GM23338 (cell line): Measurements from ENCODE around the gene PCDHGB7. TPM values are rescaled to one million over a fixed set of nuclear protein-coding genes. Genes with fewer than 3 reads are reported as not detected.
A peak's percentile ranks its signal among the peaks of the same experiment; 100 is the strongest.
"Not testable (repeated sequence)": the region's sequence is repeated elsewhere in the genome, so short reads cannot be mapped to it uniquely, and the experiment has no call there.

Experiments
- ATAC-seq: fragments of 200-7000 bp; cut with Tn5 transposase; 3 replicates; pipeline ENCODE4 v1.9.1; 2020
- DNase-seq: peaks from one replicate; pipeline ENCODE4 v3.0.0-alpha.2; 2015; ENCODE audit warnings: low spot score
- H2AFZ ChIP-seq: fragments of 200-600 bp; sonication (generic); 2 replicates; pipeline ENCODE4 v1.8.0; 2016; ENCODE audit warnings: antibody characterized with exemption, mild to moderate bottlenecking, moderate library complexity
- H3F3A ChIP-seq: fragments of 200-600 bp; sonication (generic); replicated peaks from 2 replicates; pipeline ENCODE4 v1.8.0; 2017; ENCODE audit warnings: antibody characterized with exemption, mixed run types, low read depth
- H3K27ac ChIP-seq: fragments of 200-600 bp; sonication (generic); 2 replicates; pipeline ENCODE4 v1.6.1; 2016; ENCODE audit warnings: low read depth
- H3K27me3 ChIP-seq: fragments of 200-600 bp; sonication (generic); 2 replicates; pipeline ENCODE4 v1.8.0; 2016; ENCODE audit warnings: mild to moderate bottlenecking, mixed run types, moderate library complexity; ENCODE audit not compliant: insufficient read depth
- H3K36me3 ChIP-seq: fragments of 200-600 bp; sonication (generic); 2 replicates; pipeline ENCODE4 v1.8.0; 2016; ENCODE audit warnings: mild to moderate bottlenecking; ENCODE audit not compliant: insufficient read depth
- H3K4me1 ChIP-seq: fragments of 200-600 bp; sonication (generic); 2 replicates; pipeline ENCODE4 v1.8.0; 2016; ENCODE audit warnings: mild to moderate bottlenecking, moderate library complexity; ENCODE audit not compliant: insufficient read depth
- H3K4me2 ChIP-seq: fragments of 200-600 bp; sonication (generic); 2 replicates; pipeline ENCODE4 v1.7.1; 2017; ENCODE audit warnings: mixed run types
- H3K4me3 ChIP-seq: fragments of 200-600 bp; sonication (generic); 2 replicates; pipeline ENCODE4 v1.6.1; 2016; ENCODE audit warnings: mixed run types
- H3K79me2 ChIP-seq: fragments of 200-600 bp; sonication (generic); replicated peaks from 2 replicates; pipeline ENCODE4 v1.8.0; 2017; ENCODE audit warnings: mild to moderate bottlenecking; ENCODE audit not compliant: insufficient read depth
- H3K9me2 ChIP-seq: fragments of 200-600 bp; sonication (generic); 2 replicates; pipeline ENCODE4 v1.8.0; 2017; ENCODE audit not compliant: insufficient read depth
- H4K20me1 ChIP-seq: fragments of 200-600 bp; sonication (generic); replicated peaks from 2 replicates; pipeline ENCODE4 v1.8.0; 2017; ENCODE audit warnings: mild to moderate bottlenecking; ENCODE audit not compliant: insufficient read depth
- H3K27ac Mint-ChIP-seq: 2 replicates; pipeline ENCODE4 v1.8.0; 2020; ENCODE audit warnings: inconsistent platforms, mild to moderate bottlenecking, moderate library complexity, mixed read lengths
- H3K27me3 Mint-ChIP-seq: 3 replicates; pipeline ENCODE4 v1.8.0; 2022; ENCODE audit warnings: low read depth, mild to moderate bottlenecking, moderate library complexity, mixed read lengths, inconsistent platforms; ENCODE audit not compliant: insufficient read depth, poor library complexity
- H3K36me3 Mint-ChIP-seq: 3 replicates; pipeline ENCODE4 v1.8.0; 2021; ENCODE audit warnings: low read depth, mild to moderate bottlenecking, inconsistent platforms, moderate library complexity, mixed read lengths
- H3K4me1 Mint-ChIP-seq: 3 replicates; pipeline ENCODE4 v1.8.0; 2020; ENCODE audit warnings: mild to moderate bottlenecking, inconsistent platforms, mixed read lengths
- H3K4me3 Mint-ChIP-seq: 3 replicates; pipeline ENCODE4 v1.8.0; 2021; ENCODE audit warnings: moderate library complexity, mild to moderate bottlenecking, inconsistent platforms, mixed read lengths
- H3K9me3 Mint-ChIP-seq: 3 replicates; pipeline ENCODE4 v1.8.0; 2020; ENCODE audit warnings: moderate library complexity, mild to moderate bottlenecking, inconsistent platforms, mixed read lengths
- CREB1 ChIP-seq: fragments of 250-450 bp; sonication (Bioruptor Pico); IDR thresholded peaks from 2 replicates; pipeline ENCODE4 v1.5.0; 2020; ENCODE audit warnings: low read depth, mild to moderate bottlenecking, moderate library complexity
- EZH2phosphoT487 ChIP-seq: fragments of 200-600 bp; sonication (generic); IDR thresholded peaks from one replicate; pipeline ENCODE4 v1.8.1; 2018; ENCODE audit warnings: antibody characterized with exemption; ENCODE audit not compliant: unreplicated experiment
- JUNB ChIP-seq: IDR thresholded peaks from one replicate; pipeline ENCODE4 v1.6.1; 2016; ENCODE audit warnings: antibody characterized with exemption; ENCODE audit not compliant: unreplicated experiment
- POLR2AphosphoS5 ChIP-seq: IDR thresholded peaks from 2 replicates; pipeline ENCODE4 v1.6.1; 2016; ENCODE audit warnings: antibody characterized with exemption, low read depth
- REST ChIP-seq: IDR thresholded peaks from one replicate; pipeline ENCODE4 v1.6.1; 2018; ENCODE audit warnings: antibody characterized with exemption; ENCODE audit not compliant: unreplicated experiment
- STAT1 ChIP-seq: IDR thresholded peaks from one replicate; pipeline ENCODE4 v1.6.1; 2016; ENCODE audit warnings: antibody characterized with exemption; ENCODE audit not compliant: unreplicated experiment
- ZNF114 ChIP-seq: fragments of 250-450 bp; sonication (Bioruptor Pico); IDR thresholded peaks from 2 replicates; pipeline ENCODE4 v1.5.0; 2020; ENCODE audit warnings: mild to moderate bottlenecking, moderate library complexity
- ZNF331 ChIP-seq: fragments of 250-450 bp; sonication (Bioruptor Pico); IDR thresholded peaks from 2 replicates; pipeline ENCODE4 v1.5.0; 2020; ENCODE audit warnings: low read depth, mild to moderate bottlenecking, moderate library complexity
- polyA plus RNA-seq: library from polyadenylated mRNA; unstranded; fragments of >200 nt; fragmentation: Nextera tagmentation; extraction: Ambion mirVana; gene quantifications from 2 replicates; pipeline ENCODE4 v1.2.1, GENCODE V29; 2016
- total RNA-seq: library from RNA; depleted of rRNA; stranded (reverse); fragments of >200 nt; shearing (Covaris generic); gene quantifications from 2 replicates; pipeline ENCODE4 v1.2.3, GENCODE V29; 2014
- TF ChIP-seq, protein P1 (sequence below): fragments of 250-450 bp; sonication (Bioruptor Pico); IDR thresholded peaks from 2 replicates; pipeline ENCODE4 v1.5.0; 2020; ENCODE audit warnings: mild to moderate bottlenecking, moderate library complexity

Gene PCDHGB7
- total and polyA plus RNA-seq, 2 experiments from 2014 or later, result 1.4 to 11.7 TPM

GRCh38 chr5:141413540-141414069 lies 3.9 kb upstream of the PCDHGB7 start (continued):
- TF ChIP-seq, protein P1, sequence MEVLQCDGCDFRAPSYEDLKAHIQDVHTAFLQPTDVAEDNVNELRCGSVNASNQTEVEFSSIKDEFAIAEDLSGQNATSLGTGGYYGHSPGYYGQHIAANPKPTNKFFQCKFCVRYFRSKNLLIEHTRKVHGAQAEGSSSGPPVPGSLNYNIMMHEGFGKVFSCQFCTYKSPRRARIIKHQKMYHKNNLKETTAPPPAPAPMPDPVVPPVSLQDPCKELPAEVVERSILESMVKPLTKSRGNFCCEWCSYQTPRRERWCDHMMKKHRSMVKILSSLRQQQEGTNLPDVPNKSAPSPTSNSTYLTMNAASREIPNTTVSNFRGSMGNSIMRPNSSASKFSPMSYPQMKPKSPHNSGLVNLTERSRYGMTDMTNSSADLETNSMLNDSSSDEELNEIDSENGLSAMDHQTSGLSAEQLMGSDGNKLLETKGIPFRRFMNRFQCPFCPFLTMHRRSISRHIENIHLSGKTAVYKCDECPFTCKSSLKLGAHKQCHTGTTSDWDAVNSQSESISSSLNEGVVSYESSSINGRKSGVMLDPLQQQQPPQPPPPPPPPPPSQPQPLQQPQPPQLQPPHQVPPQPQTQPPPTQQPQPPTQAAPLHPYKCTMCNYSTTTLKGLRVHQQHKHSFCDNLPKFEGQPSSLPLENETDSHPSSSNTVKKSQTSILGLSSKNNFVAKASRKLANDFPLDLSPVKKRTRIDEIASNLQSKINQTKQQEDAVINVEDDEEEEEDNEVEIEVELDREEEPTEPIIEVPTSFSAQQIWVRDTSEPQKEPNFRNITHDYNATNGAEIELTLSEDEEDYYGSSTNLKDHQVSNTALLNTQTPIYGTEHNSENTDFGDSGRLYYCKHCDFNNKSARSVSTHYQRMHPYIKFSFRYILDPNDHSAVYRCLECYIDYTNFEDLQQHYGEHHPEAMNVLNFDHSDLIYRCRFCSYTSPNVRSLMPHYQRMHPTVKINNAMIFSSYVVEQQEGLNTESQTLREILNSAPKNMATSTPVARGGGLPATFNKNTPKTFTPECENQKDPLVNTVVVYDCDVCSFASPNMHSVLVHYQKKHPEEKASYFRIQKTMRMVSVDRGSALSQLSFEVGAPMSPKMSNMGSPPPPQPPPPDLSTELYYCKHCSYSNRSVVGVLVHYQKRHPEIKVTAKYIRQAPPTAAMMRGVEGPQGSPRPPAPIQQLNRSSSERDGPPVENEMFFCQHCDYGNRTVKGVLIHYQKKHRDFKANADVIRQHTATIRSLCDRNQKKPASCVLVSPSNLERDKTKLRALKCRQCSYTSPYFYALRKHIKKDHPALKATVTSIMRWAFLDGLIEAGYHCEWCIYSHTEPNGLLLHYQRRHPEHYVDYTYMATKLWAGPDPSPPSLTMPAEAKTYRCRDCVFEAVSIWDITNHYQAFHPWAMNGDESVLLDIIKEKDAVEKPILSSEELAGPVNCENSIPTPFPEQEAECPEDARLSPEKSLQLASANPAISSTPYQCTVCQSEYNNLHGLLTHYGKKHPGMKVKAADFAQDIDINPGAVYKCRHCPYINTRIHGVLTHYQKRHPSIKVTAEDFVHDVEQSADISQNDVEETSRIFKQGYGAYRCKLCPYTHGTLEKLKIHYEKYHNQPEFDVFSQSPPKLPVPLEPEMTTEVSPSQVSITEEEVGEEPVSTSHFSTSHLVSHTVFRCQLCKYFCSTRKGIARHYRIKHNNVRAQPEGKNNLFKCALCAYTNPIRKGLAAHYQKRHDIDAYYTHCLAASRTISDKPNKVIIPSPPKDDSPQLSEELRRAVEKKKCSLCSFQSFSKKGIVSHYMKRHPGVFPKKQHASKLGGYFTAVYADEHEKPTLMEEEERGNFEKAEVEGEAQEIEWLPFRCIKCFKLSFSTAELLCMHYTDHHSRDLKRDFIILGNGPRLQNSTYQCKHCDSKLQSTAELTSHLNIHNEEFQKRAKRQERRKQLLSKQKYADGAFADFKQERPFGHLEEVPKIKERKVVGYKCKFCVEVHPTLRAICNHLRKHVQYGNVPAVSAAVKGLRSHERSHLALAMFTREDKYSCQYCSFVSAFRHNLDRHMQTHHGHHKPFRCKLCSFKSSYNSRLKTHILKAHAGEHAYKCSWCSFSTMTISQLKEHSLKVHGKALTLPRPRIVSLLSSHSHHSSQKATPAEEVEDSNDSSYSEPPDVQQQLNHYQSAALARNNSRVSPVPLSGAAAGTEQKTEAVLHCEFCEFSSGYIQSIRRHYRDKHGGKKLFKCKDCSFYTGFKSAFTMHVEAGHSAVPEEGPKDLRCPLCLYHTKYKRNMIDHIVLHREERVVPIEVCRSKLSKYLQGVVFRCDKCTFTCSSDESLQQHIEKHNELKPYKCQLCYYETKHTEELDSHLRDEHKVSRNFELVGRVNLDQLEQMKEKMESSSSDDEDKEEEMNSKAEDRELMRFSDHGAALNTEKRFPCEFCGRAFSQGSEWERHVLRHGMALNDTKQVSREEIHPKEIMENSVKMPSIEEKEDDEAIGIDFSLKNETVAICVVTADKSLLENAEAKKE (CRISPR knock-in tag), result no peak
- no peak for TF ChIP-seq POLR2AphosphoS5
- no peak for TF ChIP-seq JUNB
- TF ChIP-seq ZNF331 (CRISPR knock-in tag), result no peak
- TF ChIP-seq EZH2phosphoT487, result no peak
- TF ChIP-seq CREB1 (CRISPR knock-in tag), result no peak
- TF ChIP-seq STAT1, result no peak
- TF ChIP-seq ZNF114 (CRISPR knock-in tag), result no peak

GRCh38 chr5:141414548-141415274 lies 2.8 kb upstream of the PCDHGB7 start:
- not testable (repeated sequence) for H3K27ac ChIP-seq, H3K4me1 ChIP-seq, DNase-seq, H3K4me3 ChIP-seq, H3K4me2 ChIP-seq, ATAC-seq, H3K27ac Mint-ChIP-seq, H4K20me1 ChIP-seq, H3K36me3 ChIP-seq, H3K9me2 ChIP-seq, H2AFZ ChIP-seq, H3K79me2 ChIP-seq, H3K27me3 ChIP-seq, H3F3A ChIP-seq
- H3K4me3 Mint-ChIP-seq, result peak overlapping the region; percentile 11; the same call in 2 of the 3 replicates
- peaks cover 55% of the 10 kb centered on the region for H3K36me3 Mint-ChIP-seq
- H3K4me1 Mint-ChIP-seq, result peaks cover 14% of the 10 kb centered on the region
- peak; percentile 39 for TF ChIP-seq REST
- H3K27me3 Mint-ChIP-seq, result peaks cover 26% of the 10 kb centered on the region
- peaks cover 51% of the 10 kb centered on the region for H3K9me3 Mint-ChIP-seq

DNA sequence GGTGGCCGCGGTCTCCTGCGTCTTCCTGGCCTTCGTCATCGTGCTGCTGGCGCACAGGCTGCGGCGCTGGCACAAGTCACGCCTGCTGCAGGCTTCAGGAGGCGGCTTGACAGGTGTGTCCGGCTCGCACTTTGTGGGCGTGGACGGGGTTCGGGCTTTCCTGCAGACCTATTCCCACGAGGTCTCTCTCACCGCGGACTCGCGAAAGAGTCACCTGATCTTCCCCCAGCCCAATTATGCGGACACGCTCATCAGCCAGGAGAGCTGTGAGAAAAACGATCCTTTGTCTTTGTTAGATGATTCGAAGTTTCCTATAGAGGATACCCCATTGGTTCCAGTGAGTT lies 2.2 kb upstream of the PCDHGB7 start:
- Mint-ChIP-seq H3K27me3 (peaks cover 25% of the 10 kb centered on the region), H3K36me3 (peaks cover 58% of the 10 kb centered on the region), H3K9me3 (peaks cover 55% of the 10 kb centered on the region), H3K4me1 (peaks cover 17% of the 10 kb centered on the region)
- not testable (repeated sequence) for H3F3A ChIP-seq, H3K27me3 ChIP-seq, H3K9me2 ChIP-seq, H3K4me3 Mint-ChIP-seq, H3K27ac Mint-ChIP-seq, ATAC-seq, H3K36me3 ChIP-seq, H2AFZ ChIP-seq, H3K4me2 ChIP-seq, H3K79me2 ChIP-seq, H3K4me1 ChIP-seq, H3K27ac ChIP-seq, H4K20me1 ChIP-seq, DNase-seq, H3K4me3 ChIP-seq
